HepG2 (cell line): ENCODE results near the gene LEAP2. TPM values are rescaled to one million over a fixed set of nuclear protein-coding genes. Genes with fewer than 3 reads are reported as not detected.

Experiments
- ARID4A ChIP-seq: sonication (generic); formaldehyde crosslinking; IDR thresholded peaks from 2 replicates; pipeline ENCODE4 v1.5.0; 2020; ENCODE audit warnings: mild to moderate bottlenecking, missing genetic modification reagents, borderline replicate concordance
- ATF4 ChIP-seq, 2 experiments: fragments of 450-650 bp in 1 of 2; sonication (generic) in 1 of 2; formaldehyde crosslinking; IDR thresholded peaks; 2 replicates each; pipeline versions ENCODE4 v1.5.0 to v1.8.0; 2020 to 2022; ENCODE audit warnings: mild to moderate bottlenecking in 1 of 2, missing genetic modification reagents in 1 of 2
- BRD4 ChIP-seq: sonication (generic); formaldehyde crosslinking; IDR thresholded peaks from 2 replicates; pipeline ENCODE4 v1.4.0; 2020; ENCODE audit warnings: missing genetic modification reagents
- CSRNP1 ChIP-seq: sonication (generic); formaldehyde crosslinking; IDR thresholded peaks from 2 replicates; pipeline ENCODE4 v1.8.1; 2023; ENCODE audit warnings: mild to moderate bottlenecking, missing genetic modification reagents
- ETS1 ChIP-seq: sonication (generic); formaldehyde crosslinking; IDR thresholded peaks from 2 replicates; pipeline ENCODE4 v1.4.0; 2020; ENCODE audit warnings: missing genetic modification reagents
- GABPB1 ChIP-seq: IDR thresholded peaks from 2 replicates; pipeline ENCODE4 v1.6.1; 2016; ENCODE audit warnings: mild to moderate bottlenecking, missing genetic modification reagents, moderate library complexity, missing compliant biosample characterization
- MEIS2 ChIP-seq: sonication (generic); formaldehyde crosslinking; IDR thresholded peaks from 2 replicates; pipeline ENCODE4 v1.9.0; 2021; ENCODE audit warnings: mild to moderate bottlenecking, missing genetic modification reagents
- MLXIP ChIP-seq: sonication (generic); formaldehyde crosslinking; IDR thresholded peaks from 2 replicates; pipeline ENCODE4 v1.9.0; 2021; ENCODE audit warnings: missing genetic modification reagents, borderline replicate concordance
- NKX3-1 ChIP-seq: sonication (generic); formaldehyde crosslinking; IDR thresholded peaks from 2 replicates; pipeline ENCODE4 v1.5.0; 2020; ENCODE audit warnings: missing genetic modification reagents
- NONO ChIP-seq, 2 experiments: fragments of 450-650 bp in 1 of 2; sonication (generic) in 1 of 2; formaldehyde crosslinking in 1 of 2; IDR thresholded peaks in 1 of 2; conservative IDR thresholded peaks in 1 of 2; 2 replicates each; pipeline versions ENCODE4 v1.6.1 to v1.8.0; 2017 to 2022; ENCODE audit warnings: mild to moderate bottlenecking in 1 of 2, missing genetic modification reagents in 1 of 2, moderate library complexity in 1 of 2
- SKI ChIP-seq: fragments of 450-650 bp; IDR thresholded peaks from one replicate; pipeline ENCODE4 v1.6.1; 2018; ENCODE audit warnings: mild to moderate bottlenecking; ENCODE audit not compliant: partially characterized antibody
- SOX13 ChIP-seq, 3 experiments: fragments of 450-650 bp in 1 of 3; sonication (generic) in 1 of 3; formaldehyde crosslinking in 1 of 3; IDR thresholded peaks in 2 of 3; conservative IDR thresholded peaks in 1 of 3; 2 replicates each; pipeline versions ENCODE4 v1.5.0 to v1.6.1; 2016 to 2020; ENCODE audit warnings: antibody characterized with exemption in 1 of 3, mild to moderate bottlenecking in 1 of 3, missing compliant biosample characterization in 1 of 3, missing genetic modification reagents in 1 of 3, moderate library complexity in 1 of 3
- STAT5B ChIP-seq: sonication (generic); formaldehyde crosslinking; IDR thresholded peaks from 2 replicates; pipeline ENCODE4 v1.4.0; 2020; ENCODE audit warnings: missing genetic modification reagents
- ZNF253 ChIP-seq: sonication (generic); formaldehyde crosslinking; IDR thresholded peaks from 2 replicates; pipeline ENCODE4 v1.8.0; 2022; ENCODE audit warnings: mild to moderate bottlenecking, missing genetic modification reagents, borderline replicate concordance
- ZNF792 ChIP-seq: IDR thresholded peaks from 2 replicates; pipeline ENCODE4 v1.6.1; 2016
- polyA plus RNA-seq, 8 experiments: library from polyadenylated mRNA; depleted of rRNA in 3 of 8; stranded (reverse) in 7 of 8; unstranded in 1 of 8; fragments of >200 nt; fragmentation: Illumina TruSeq in 4 of 8; extraction: Trizol in 4 of 8; gene quantifications; 2 replicates each; pipeline versions ENCODE4 v1.2.1 to v1.2.3, GENCODE V29; 2011 to 2016; ENCODE audit warnings: low read depth in 4 of 8, missing spikeins in 1 of 8, mixed read lengths in 1 of 8; ENCODE audit not compliant: insufficient read depth in 1 of 8
- total RNA-seq, 5 experiments: library from RNA; depleted of rRNA; stranded (reverse); fragments of >200 nt; fragmentation: Illumina TruSeq; extraction: Trizol; gene quantifications; 2 replicates each; pipeline ENCODE4 v1.2.3, GENCODE V29; 2016; ENCODE audit warnings: low read depth in 1 of 5

LEAP2 gene
- total and polyA plus RNA-seq, 2 of the 13 experiments (the other 11 are each of a cell fraction or from before 2014, with no cell fraction given): 23.9 to 51.9 TPM

- TF ChIP-seq CSRNP1 (peak; percentile 85), ATF4 (CRISPR knock-in tag; IDR thresholded peaks at IDR 0.05) (peak in 1 of 2 experiments; percentile 62; a peak in 1 of 4 replicates), MEIS2 (no peak), ETS1 (CRISPR knock-in tag) (peak; percentile 56; the same call in 1 of the 2 replicates), SKI (peak; percentile 43), MLXIP (no peak), ARID4A (peak; percentile 92), BRD4 (peak; percentile 26; the same call in 1 of the 2 replicates), NKX3-1 (CRISPR knock-in tag) (0 out of 2 replicates have a peak, but pooled peaks have one; percentile 29), ZNF253 (CRISPR knock-in tag) (0 out of 2 replicates have a peak, but pooled peaks have one; percentile 54), STAT5B (CRISPR knock-in tag) (no peak), GABPB1 (peak; percentile 97), NONO (IDR thresholded peaks at IDR 0.05) (no peak), NONO (CRISPR knock-in tag; conservative IDR thresholded peaks at IDR 0.05) (peak; percentile 96), ZNF792 (no peak; the same call in none of the 2 replicates), SOX13 (IDR thresholded peaks at IDR 0.05) (no peak), SOX13 (CRISPR knock-in tag; conservative IDR thresholded peaks at IDR 0.05 in 1 of 2, IDR thresholded peaks at IDR 0.05 in 1 of 2) (no peak)
Observed at GRCh38 chr5:132866342-132867045, 7.0 kb upstream of the LEAP2 start, which contains the start of the genes GDF9 and UQCRQ (continued).
